Fibroblast of villous mesenchyme (primary cell): ENCODE data around the gene ZNF319. TPM values are rescaled to one million over a fixed set of nuclear protein-coding genes. Genes with fewer than 3 reads are reported as not detected.
A peak's percentile ranks its signal among the peaks of the same experiment; 100 is the strongest.
"Not testable (repeated sequence)": the region's sequence is repeated elsewhere in the genome, so short reads cannot be mapped to it uniquely, and the experiment has no call there.

Experiments used
- DNase-seq: peaks from one replicate; pipeline ENCODE4 v3.0.0-alpha.2; 2010; ENCODE audit warnings: low read depth
- H3K4me3 ChIP-seq: 2 replicates; pipeline ENCODE4 v1.5.1; 2011; ENCODE audit warnings: low read depth, mild to moderate bottlenecking, low read length
- CTCF ChIP-seq: IDR thresholded peaks from 2 replicates; pipeline ENCODE4 v1.5.1; 2012; ENCODE audit warnings: low read depth, mild to moderate bottlenecking, low read length; ENCODE audit not compliant: insufficient read depth
- total RNA-seq: library from RNA; depleted of rRNA; stranded (reverse); fragments of >200 nt; gene quantifications from 2 replicates; pipeline ENCODE4 v1.2.3, GENCODE V29; 2012

Gene ZNF319
- total RNA-seq, 1 donor: 6.0 TPM

- no peak for TF ChIP-seq CTCF
- DNase-seq: no peak
- H3K4me3 ChIP-seq: peak overlapping the region; percentile 81
These were observed 15.0 kb downstream of the ZNF319 start for GRCh38 chr16:57985204-57986181.

- peak overlapping the region; percentile 81 for H3K4me3 ChIP-seq
- TF ChIP-seq CTCF: no peak
- DNase-seq: peak; percentile 91
These were observed 15.8 kb downstream of the ZNF319 start for GRCh38 chr16:57984443-57985203.

GRCh38 chr16:57982385-57982784 lies 18.1 kb downstream of the ZNF319 start:
- no peak overlapping the region for H3K4me3 ChIP-seq
- no peak for DNase-seq

GRCh38 chr16:57981636-57982035 lies 18.8 kb downstream of the ZNF319 start:
- no peak overlapping the region for H3K4me3 ChIP-seq
- DNase-seq: no peak
- no peak for TF ChIP-seq CTCF

More at GRCh38 chr16:57982385-57982784, 18.1 kb downstream of the ZNF319 start:
- no peak for TF ChIP-seq CTCF

GRCh38 chr16:57979006-57979585 lies 21.4 kb downstream of the ZNF319 start:
- no peak for TF ChIP-seq CTCF
- no peak for DNase-seq
- no peak overlapping the region for H3K4me3 ChIP-seq

- H3K4me3 ChIP-seq, DNase-seq: not testable (repeated sequence)
These were observed 22.4 kb downstream of the ZNF319 start for GRCh38 chr16:57978070-57978465.
